Measurements from ENCODE around the gene BCHE.

The BCHE gene

GRCh38 chr3:165799026-165799425, 38.2 kb downstream of the BCHE start:
- Histone ChIP-seq H3K27me3 (ENCODE audit: low read length) (no peaks in the 10 kb centered on the region), H3K9me3 (ENCODE audit: insufficient read depth, low read length) (no peaks in the 10 kb centered on the region), H4K20me1 (ENCODE audit: low read depth, low read length) (no peaks in the 10 kb centered on the region), H2AFZ (ENCODE audit: low read depth, low read length, severe bottlenecking) (no peak overlapping the region), H3K4me3 (ENCODE audit: insufficient read depth, low read length, poor library complexity, severe bottlenecking) (no peak overlapping the region), H3K36me3 (ENCODE audit: low read length) (no peaks in the 10 kb centered on the region), H3K27ac (ENCODE audit: low read depth, low read length) (no peak overlapping the region), H3K9me2 (replicated peaks; ENCODE audit: insufficient read depth, low read length) (no peaks in the 10 kb centered on the region), H3F3A (ENCODE audit: insufficient read depth) (no peaks in the 10 kb centered on the region), H3K79me2 (ENCODE audit: insufficient read depth, low read length) (no peaks in the 10 kb centered on the region), H3K4me2 (ENCODE audit: low read depth, low read length, poor library complexity, severe bottlenecking) (no peak overlapping the region), H3K9ac (ENCODE audit: low read length) (no peak overlapping the region)
- TF ChIP-seq CTCF (IDR thresholded peaks at IDR 0.05; ENCODE audit: insufficient read depth, low read length, poor library complexity, severe bottlenecking): no peak
- no peak for TF ChIP-seq EZH2phosphoT487 (conservative IDR thresholded peaks at IDR 0.05; ENCODE audit: low read length)

DNA sequence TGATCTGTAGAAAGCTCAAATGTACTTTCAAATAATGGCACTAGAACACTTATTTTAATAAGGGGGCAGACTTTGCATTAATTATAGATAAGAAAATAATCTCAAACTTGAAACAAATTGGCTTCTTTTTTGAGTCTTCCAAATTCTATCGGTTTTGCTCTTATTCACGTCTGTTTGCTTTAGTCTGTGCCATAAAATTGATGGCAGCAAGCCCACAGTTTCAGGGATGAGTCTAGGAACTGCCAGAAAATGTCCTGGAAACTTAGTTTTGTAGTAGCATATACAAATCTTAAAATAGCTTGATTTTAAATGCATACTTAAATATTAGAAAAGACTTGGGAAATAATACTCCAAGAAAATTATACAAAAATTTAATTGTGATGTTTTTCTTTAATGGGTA, 39.7 kb downstream of the BCHE start:
- Histone ChIP-seq H3K4me3 (ENCODE audit: insufficient read depth, low read length, poor library complexity, severe bottlenecking) (no peak overlapping the region), H3K9me3 (ENCODE audit: insufficient read depth, low read length) (no peaks in the 10 kb centered on the region), H3K79me2 (ENCODE audit: insufficient read depth, low read length) (no peaks in the 10 kb centered on the region), H3F3A (ENCODE audit: insufficient read depth) (no peaks in the 10 kb centered on the region; the same call in 1 of the 2 replicates), H3K9ac (ENCODE audit: low read length) (no peak overlapping the region), H3K36me3 (ENCODE audit: low read length) (no peaks in the 10 kb centered on the region), H3K9me2 (replicated peaks; ENCODE audit: insufficient read depth, low read length) (no peaks in the 10 kb centered on the region), H2AFZ (ENCODE audit: low read depth, low read length, severe bottlenecking) (no peak overlapping the region), H3K27me3 (ENCODE audit: low read length) (no peaks in the 10 kb centered on the region), H3K4me2 (ENCODE audit: low read depth, low read length, poor library complexity, severe bottlenecking) (no peak overlapping the region), H4K20me1 (ENCODE audit: low read depth, low read length) (no peaks in the 10 kb centered on the region), H3K27ac (ENCODE audit: low read depth, low read length) (no peak overlapping the region)
- TF ChIP-seq EZH2phosphoT487 (conservative IDR thresholded peaks at IDR 0.05; ENCODE audit: low read length) (no peak), CTCF (IDR thresholded peaks at IDR 0.05; ENCODE audit: insufficient read depth, low read length, poor library complexity, severe bottlenecking) (no peak)

- no peak overlapping the region for H3K9ac ChIP-seq (ENCODE audit: low read length)
- no peaks in the 10 kb centered on the region for H3K9me3 ChIP-seq (ENCODE audit: insufficient read depth, low read length)
- H3K27me3 ChIP-seq (ENCODE audit: low read length): no peaks in the 10 kb centered on the region
- no peaks in the 10 kb centered on the region; the same call in 1 of the 2 replicates for H3F3A ChIP-seq (ENCODE audit: insufficient read depth)
- no peaks in the 10 kb centered on the region for H3K79me2 ChIP-seq (ENCODE audit: insufficient read depth, low read length)
- H3K27ac ChIP-seq (ENCODE audit: low read depth, low read length): no peak overlapping the region
- H2AFZ ChIP-seq (ENCODE audit: low read depth, low read length, severe bottlenecking): no peak overlapping the region
- no peak overlapping the region for H3K4me3 ChIP-seq (ENCODE audit: insufficient read depth, low read length, poor library complexity, severe bottlenecking)
- H3K36me3 ChIP-seq (ENCODE audit: low read length): no peaks in the 10 kb centered on the region
- H3K4me2 ChIP-seq (ENCODE audit: low read depth, low read length, poor library complexity, severe bottlenecking): no peak overlapping the region
- no peaks in the 10 kb centered on the region for H3K9me2 ChIP-seq (replicated peaks; ENCODE audit: insufficient read depth, low read length)
- TF ChIP-seq CTCF (IDR thresholded peaks at IDR 0.05; ENCODE audit: insufficient read depth, low read length, poor library complexity, severe bottlenecking): no peak
- no peak for TF ChIP-seq EZH2phosphoT487 (conservative IDR thresholded peaks at IDR 0.05; ENCODE audit: low read length)
- H4K20me1 ChIP-seq (ENCODE audit: low read depth, low read length): no peaks in the 10 kb centered on the region
These were observed 40.5 kb downstream of the BCHE start for GRCh38 chr3:165796701-165797100.

All from SU-DHL-6 (cell line).